Osteoblast (primary cell): ENCODE measurements around the gene PTDSS2. TPM values are rescaled to one million over a fixed set of nuclear protein-coding genes. Genes with fewer than 3 reads are reported as not detected.

Experiments used
- DNase-seq: peaks from one replicate; pipeline ENCODE4 v3.0.0; 2011; ENCODE audit warnings: low spot score, mixed read lengths; ENCODE audit not compliant: insufficient read length; ENCODE audit errors: missing footprints
- H2AFZ ChIP-seq: 2 replicates; pipeline ENCODE4 v1.6.0; 2011; ENCODE audit warnings: mild to moderate bottlenecking, low read length
- H3K27ac ChIP-seq: 2 replicates; pipeline ENCODE4 v1.5.1; 2011; ENCODE audit warnings: mild to moderate bottlenecking, low read depth, low read length, moderate library complexity
- H3K27me3 ChIP-seq: 2 replicates; pipeline ENCODE4 v1.6.0; 2012; ENCODE audit warnings: mild to moderate bottlenecking, control low read depth, inconsistent platforms, low read length, moderate library complexity; ENCODE audit not compliant: insufficient read depth
- H3K36me3 ChIP-seq: 2 replicates; pipeline ENCODE4 v1.5.1; 2011; ENCODE audit warnings: mild to moderate bottlenecking, low read length, control low read depth, moderate library complexity; ENCODE audit not compliant: insufficient read depth
- H3K4me1 ChIP-seq: 2 replicates; pipeline ENCODE4 v1.5.1; 2011; ENCODE audit warnings: mild to moderate bottlenecking, low read length, control low read depth, moderate library complexity; ENCODE audit not compliant: insufficient read depth
- H3K4me2 ChIP-seq: 2 replicates; pipeline ENCODE4 v1.6.0; 2011; ENCODE audit warnings: mild to moderate bottlenecking, low read length; ENCODE audit not compliant: insufficient read depth
- H3K4me3 ChIP-seq: fragments of 200-600 bp; sonication (generic); 3 replicates; pipeline ENCODE4 v1.5.1; 2012; ENCODE audit warnings: mild to moderate bottlenecking, low read length, inconsistent platforms; ENCODE audit not compliant: insufficient read depth
- H3K79me2 ChIP-seq: 2 replicates; pipeline ENCODE4 v1.6.0; 2012; ENCODE audit warnings: mild to moderate bottlenecking, low read length, control low read depth, inconsistent platforms; ENCODE audit not compliant: insufficient read depth
- H3K9me3 ChIP-seq: 2 replicates; pipeline ENCODE4 v1.5.1; 2011; ENCODE audit warnings: low read depth, low read length, control low read depth
- H4K20me1 ChIP-seq: 2 replicates; pipeline ENCODE4 v1.6.0; 2012; ENCODE audit warnings: mild to moderate bottlenecking, low read length, control low read depth; ENCODE audit not compliant: insufficient read depth
- CTCF ChIP-seq: IDR thresholded peaks from 2 replicates; pipeline ENCODE4 v1.5.1; 2011; ENCODE audit warnings: mild to moderate bottlenecking, low read depth, low read length, moderate library complexity; ENCODE audit errors: extremely low read depth
- total RNA-seq: library from RNA; depleted of rRNA; stranded (reverse); fragments of >200 nt; gene quantifications from 2 replicates; pipeline ENCODE4 v1.2.3, GENCODE V29; 2012

PTDSS2 gene
- total RNA-seq, 1 donor, result 36.2 TPM

DNA sequence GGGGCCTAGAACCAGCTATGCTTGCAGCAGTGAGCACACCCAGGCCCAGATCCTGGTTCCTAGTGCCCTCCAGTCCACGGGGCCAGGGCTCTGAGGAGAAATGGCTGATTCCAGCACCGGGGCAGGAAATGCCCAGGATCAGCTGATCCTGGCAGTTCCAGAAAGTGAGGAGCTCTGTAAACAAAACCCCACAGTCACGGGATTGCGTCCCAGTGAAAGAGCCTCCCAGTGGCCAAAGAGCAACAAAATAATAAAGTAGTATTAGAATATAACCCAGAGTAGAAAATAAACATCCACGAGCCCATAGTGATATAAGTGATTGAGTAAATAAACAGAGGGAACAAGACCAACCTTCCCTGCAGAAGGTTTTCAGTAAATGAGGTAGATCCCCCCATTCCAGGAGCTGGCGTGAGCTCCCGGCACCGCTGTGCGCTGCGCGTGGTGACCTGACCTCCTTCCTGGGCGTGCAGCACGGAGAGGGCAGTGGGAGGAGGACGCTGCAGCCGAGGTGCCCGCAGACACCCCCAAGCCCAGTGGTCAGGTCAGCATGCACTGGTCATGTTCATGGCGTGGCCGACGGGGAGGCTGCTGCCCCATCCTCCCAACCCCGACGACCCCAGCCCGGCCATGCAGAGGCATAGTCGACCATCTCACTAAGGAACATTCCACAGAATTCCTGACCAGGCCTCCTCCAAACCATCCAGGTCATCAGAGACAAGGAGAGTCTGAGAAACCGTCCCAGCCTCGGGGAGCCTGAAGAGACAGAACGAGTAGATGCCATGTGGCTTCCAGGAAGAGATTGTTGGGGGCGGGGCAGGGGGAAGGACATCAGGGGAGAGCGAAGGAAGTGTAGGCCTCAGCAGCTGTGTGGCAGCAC, 19.8 kb downstream of the PTDSS2 start:
- H3K4me1 ChIP-seq, result peaks cover 10% of the 10 kb centered on the region
- H3K27me3 ChIP-seq, result no peaks in the 10 kb centered on the region
- TF ChIP-seq CTCF, result peak; percentile 42
- peak overlapping the region; percentile 66 for H3K4me3 ChIP-seq
- peaks cover 28% of the 10 kb centered on the region for H3K79me2 ChIP-seq
- peak overlapping the region; percentile 77 for H3K27ac ChIP-seq
- no peaks in the 10 kb centered on the region for H3K9me3 ChIP-seq
- no peaks in the 10 kb centered on the region for H4K20me1 ChIP-seq
- DNase-seq, result peak; percentile 99
- H3K4me2 ChIP-seq, result peak overlapping the region; percentile 81
- peak overlapping the region; percentile 90 for H2AFZ ChIP-seq
- H3K36me3 ChIP-seq, result peaks cover 2% of the 10 kb centered on the region

DNA sequence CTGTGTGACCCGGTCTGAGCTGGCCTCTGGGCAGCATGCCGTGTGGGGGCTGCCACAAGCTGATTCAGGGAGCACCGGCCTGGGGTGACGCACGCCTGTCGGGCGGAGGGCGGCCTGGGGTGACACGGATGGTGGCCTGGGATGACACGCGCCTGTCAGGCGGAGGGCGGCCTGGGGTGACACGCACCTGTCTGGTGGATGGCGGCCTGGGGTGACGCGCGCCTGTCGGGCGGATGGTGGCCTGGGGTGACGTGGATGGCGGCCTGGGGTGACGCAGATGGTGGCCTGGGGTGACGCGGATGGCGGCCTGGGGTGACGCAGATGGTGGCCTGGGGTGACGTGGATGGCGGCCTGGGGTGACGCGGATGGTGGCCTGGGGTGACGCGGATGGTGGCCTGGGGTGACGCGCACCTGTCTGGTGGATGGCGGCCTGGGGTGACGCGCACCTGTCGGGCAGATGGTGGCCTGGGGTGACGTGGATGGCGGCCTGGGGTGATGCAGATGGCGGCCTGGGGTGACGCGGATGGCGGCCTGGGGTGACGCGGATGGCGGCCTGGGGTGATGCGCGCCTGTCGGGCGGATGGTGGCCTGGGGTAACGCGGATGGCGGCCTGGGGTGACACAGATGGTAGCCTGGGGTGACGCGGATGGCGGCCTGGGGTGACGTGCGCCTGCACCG, 21.5 kb downstream of the PTDSS2 start:
- TF ChIP-seq CTCF, result no peak
- H3K4me1 ChIP-seq, result peaks cover 10% of the 10 kb centered on the region
- no peaks in the 10 kb centered on the region for H3K36me3 ChIP-seq
- no peaks in the 10 kb centered on the region for H3K27me3 ChIP-seq
- no peak overlapping the region for H2AFZ ChIP-seq
- DNase-seq, result no peak
- H3K79me2 ChIP-seq, result peaks cover 41% of the 10 kb centered on the region
- no peaks in the 10 kb centered on the region for H3K9me3 ChIP-seq
- H3K27ac ChIP-seq, result no peak overlapping the region
- no peaks in the 10 kb centered on the region for H4K20me1 ChIP-seq
- H3K4me2 ChIP-seq, result no peak overlapping the region
- H3K4me3 ChIP-seq, result no peak overlapping the region

DNA sequence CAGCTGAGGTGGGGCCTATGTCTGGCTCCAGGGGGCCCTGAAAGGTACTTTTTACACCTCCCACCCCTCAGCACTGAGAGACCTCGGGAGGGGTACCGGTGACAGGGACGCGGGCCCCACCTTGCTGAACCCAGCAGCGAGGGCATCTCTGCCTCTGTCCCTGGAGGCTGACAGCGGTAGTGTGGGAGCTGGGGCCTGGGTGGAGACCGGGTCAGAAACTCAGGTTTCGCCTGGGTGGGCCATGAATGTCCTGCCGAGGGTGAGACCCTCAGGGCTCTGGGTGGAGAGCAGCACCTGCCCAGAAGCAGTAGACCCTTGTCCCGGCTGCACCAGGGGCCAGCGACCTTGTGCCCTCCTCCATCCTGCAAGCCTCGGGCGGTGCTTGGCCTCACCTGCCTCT, 22.2 kb downstream of the PTDSS2 start:
- Histone ChIP-seq H3K79me2 (peaks cover 41% of the 10 kb centered on the region), H4K20me1 (no peaks in the 10 kb centered on the region)

More for the DNA sequence above, 22.2 kb downstream of the PTDSS2 start:
- no peaks in the 10 kb centered on the region for H3K9me3 ChIP-seq
- no peak overlapping the region for H2AFZ ChIP-seq
- DNase-seq, result no peak
- H3K4me2 ChIP-seq, result no peak overlapping the region
- no peak overlapping the region for H3K27ac ChIP-seq
- H3K4me1 ChIP-seq, result peaks cover 10% of the 10 kb centered on the region
- no peaks in the 10 kb centered on the region for H3K27me3 ChIP-seq
- no peak for TF ChIP-seq CTCF
- no peak overlapping the region for H3K4me3 ChIP-seq
- H3K36me3 ChIP-seq, result no peaks in the 10 kb centered on the region
